ENCODE results near the gene TMC4. TPM values are rescaled to one million over a fixed set of nuclear protein-coding genes. Genes with fewer than 3 reads are reported as not detected.

Gene TMC4
- total RNA-seq, 1 experiment from 2014 or later = 13.4 TPM

DNA sequence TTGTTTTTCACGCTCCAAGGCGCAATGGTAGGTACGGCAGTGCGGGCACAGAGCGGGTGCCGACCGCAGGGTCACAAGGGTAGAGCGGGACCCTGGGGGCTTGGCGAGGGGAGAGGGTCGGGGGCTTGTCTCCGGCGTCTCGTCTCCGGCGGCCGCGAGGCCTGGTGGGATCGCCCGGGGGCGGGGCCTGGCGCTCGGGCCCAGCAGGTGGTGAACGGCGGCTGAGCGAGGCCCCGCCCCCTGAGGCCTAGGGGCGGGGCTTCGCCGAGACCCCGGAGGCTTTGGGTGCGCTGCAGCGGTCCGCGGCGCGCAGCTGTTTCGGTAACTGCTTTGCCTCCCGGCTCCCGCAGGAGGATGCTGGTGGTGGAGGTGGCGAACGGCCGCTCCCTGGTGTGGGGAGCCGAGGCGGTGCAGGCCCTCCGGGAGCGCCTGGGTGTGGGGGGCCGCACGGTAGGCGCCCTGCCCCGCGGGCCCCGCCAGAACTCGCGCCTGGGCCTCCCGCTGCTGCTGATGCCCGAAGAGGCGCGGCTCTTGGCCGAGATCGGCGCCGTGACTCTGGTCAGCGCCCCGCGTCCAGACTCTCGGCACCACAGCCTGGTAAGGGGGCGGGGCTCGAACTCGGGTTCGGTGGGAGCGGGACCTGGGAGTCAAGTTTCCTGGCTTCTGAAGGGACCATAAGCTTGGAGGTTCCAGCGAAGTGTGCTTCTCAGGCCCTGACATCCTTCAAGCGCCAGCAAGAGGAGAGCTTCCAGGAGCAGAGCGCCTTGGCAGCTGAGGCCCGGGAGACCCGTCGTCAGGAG, 18.3 kb upstream of the TMC4 start, which contains the start of gene TSEN34:
TSS of gene TSEN34 (plus strand) at position 298 of the 800 bp plus-strand sequence. CDS start at position 355, 57 bp downstream.
- Histone ChIP-seq H3K9ac (ENCODE audit: low read length) (peak within 1 kb of the TSS; percentile 91), H3K9me2 (replicated peaks; ENCODE audit: low read length) (no peaks in the 10 kb centered on the region), H3K27me3 (ENCODE audit: low read length) (no peaks in the 10 kb centered on the region), H3K27ac (ENCODE audit: low read length) (peak within 1 kb of the TSS; percentile 89), H3K9me3 (ENCODE audit: low read length) (no peaks in the 10 kb centered on the region), H3F3A (ENCODE audit: low read length, unreplicated experiment) (no peaks in the 10 kb centered on the region), H4K20me1 (ENCODE audit: low read length) (no peaks in the 10 kb centered on the region), H2AFZ (ENCODE audit: low read length) (peak within 1 kb of the TSS; percentile 87), H3K4me2 (ENCODE audit: low read length) (peak within 1 kb of the TSS; percentile 83), H3K36me3 (ENCODE audit: low read depth, low read length) (peaks cover 23% of the 10 kb centered on the region; the same call in 1 of the 2 replicates), H3K79me2 (ENCODE audit: low read length) (peaks cover 51% of the 10 kb centered on the region), H3K4me3 (ENCODE audit: low read length) (peak within 1 kb of the TSS; percentile 74), H3K4me1 (ENCODE audit: insufficient read depth, low read length) (peaks cover 19% of the 10 kb centered on the region)
- CTCF ChIA-PET = no interaction called here
- TSS peak; percentile 49 for BruUV-seq (replicated peaks)
- ATAC-seq = peak; percentile 27
- intact Hi-C loops (cut with micrococcal nuclease) = loop anchor here (2.0 kb wide), 1 partner anchor 32 kb away; the partner anchor contains the start of gene LENG1
- no peak for TF ChIP-seq EZH2phosphoT487 (IDR thresholded peaks at IDR 0.05; ENCODE audit: borderline replicate concordance, low read length)
- TF ChIP-seq, protein P1, sequence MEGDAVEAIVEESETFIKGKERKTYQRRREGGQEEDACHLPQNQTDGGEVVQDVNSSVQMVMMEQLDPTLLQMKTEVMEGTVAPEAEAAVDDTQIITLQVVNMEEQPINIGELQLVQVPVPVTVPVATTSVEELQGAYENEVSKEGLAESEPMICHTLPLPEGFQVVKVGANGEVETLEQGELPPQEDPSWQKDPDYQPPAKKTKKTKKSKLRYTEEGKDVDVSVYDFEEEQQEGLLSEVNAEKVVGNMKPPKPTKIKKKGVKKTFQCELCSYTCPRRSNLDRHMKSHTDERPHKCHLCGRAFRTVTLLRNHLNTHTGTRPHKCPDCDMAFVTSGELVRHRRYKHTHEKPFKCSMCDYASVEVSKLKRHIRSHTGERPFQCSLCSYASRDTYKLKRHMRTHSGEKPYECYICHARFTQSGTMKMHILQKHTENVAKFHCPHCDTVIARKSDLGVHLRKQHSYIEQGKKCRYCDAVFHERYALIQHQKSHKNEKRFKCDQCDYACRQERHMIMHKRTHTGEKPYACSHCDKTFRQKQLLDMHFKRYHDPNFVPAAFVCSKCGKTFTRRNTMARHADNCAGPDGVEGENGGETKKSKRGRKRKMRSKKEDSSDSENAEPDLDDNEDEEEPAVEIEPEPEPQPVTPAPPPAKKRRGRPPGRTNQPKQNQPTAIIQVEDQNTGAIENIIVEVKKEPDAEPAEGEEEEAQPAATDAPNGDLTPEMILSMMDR (conservative IDR thresholded peaks at IDR 0.05; ENCODE audit: low read depth, low read length) = no peak
- no peak for TF ChIP-seq EZH2 (IDR thresholded peaks at IDR 0.05; ENCODE audit: low read length, unreplicated experiment)
- POLR2A ChIA-PET (ENCODE audit: unreplicated experiment) = interaction anchor here (0.6 to 3.5 kb wide), 8 partner anchors 9 to 1185 kb away, joined by 3 to 25 read pairs (median 4); partner anchors contain the start of genes CNOT3 and RPS9
- DNase-seq = peak; percentile 92

DNA sequence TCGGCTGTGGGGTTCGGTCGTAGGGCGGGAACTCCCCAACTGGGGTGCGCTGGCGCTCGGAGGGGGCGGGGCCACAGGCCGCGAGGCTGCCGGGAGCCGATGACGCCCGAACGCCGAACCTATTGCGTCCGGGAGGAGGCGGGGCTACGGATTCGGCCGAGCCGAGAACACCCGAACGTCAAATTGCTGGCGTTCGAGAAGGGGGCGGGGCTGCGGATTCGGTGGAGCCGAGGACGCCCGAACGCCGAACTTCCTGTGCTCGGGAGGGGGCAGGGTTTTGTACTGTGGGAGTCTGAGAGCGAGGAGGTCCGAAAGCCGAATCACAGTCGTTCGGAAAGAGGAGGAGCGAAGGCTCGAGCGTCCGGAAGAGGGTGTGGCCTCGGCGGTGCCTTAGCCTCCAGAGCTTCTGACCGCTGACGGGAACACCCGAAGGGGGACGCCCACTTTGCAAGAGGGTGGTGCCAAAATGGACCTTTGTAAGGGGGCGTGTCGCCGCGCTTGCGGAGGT, 17.6 kb upstream of the TMC4 start:
- Histone ChIP-seq H3K9me2 (replicated peaks; ENCODE audit: low read length) (no peaks in the 10 kb centered on the region), H3K4me3 (ENCODE audit: low read length) (peak overlapping the region; percentile 74), H3K36me3 (ENCODE audit: low read depth, low read length) (peaks cover 23% of the 10 kb centered on the region; the same call in 1 of the 2 replicates), H3K4me2 (ENCODE audit: low read length) (peak overlapping the region; percentile 83), H3K9me3 (ENCODE audit: low read length) (no peaks in the 10 kb centered on the region), H3K27ac (ENCODE audit: low read length) (peak overlapping the region; percentile 89), H2AFZ (ENCODE audit: low read length) (peak overlapping the region; percentile 87), H3K9ac (ENCODE audit: low read length) (peak overlapping the region; percentile 91), H3K4me1 (ENCODE audit: insufficient read depth, low read length) (peaks cover 19% of the 10 kb centered on the region), H4K20me1 (ENCODE audit: low read length) (no peaks in the 10 kb centered on the region), H3F3A (ENCODE audit: low read length, unreplicated experiment) (no peaks in the 10 kb centered on the region), H3K27me3 (ENCODE audit: low read length) (no peaks in the 10 kb centered on the region), H3K79me2 (ENCODE audit: low read length) (peaks cover 51% of the 10 kb centered on the region)
- no TSS peak for BruUV-seq (replicated peaks)
- TF ChIP-seq, protein P1 (conservative IDR thresholded peaks at IDR 0.05; ENCODE audit: low read depth, low read length) = no peak
- TF ChIP-seq EZH2 (IDR thresholded peaks at IDR 0.05; ENCODE audit: low read length, unreplicated experiment) (no peak), EZH2phosphoT487 (IDR thresholded peaks at IDR 0.05; ENCODE audit: borderline replicate concordance, low read length) (no peak)
- intact Hi-C loops (cut with micrococcal nuclease) = loop anchor here (1.0 to 2.0 kb wide), 3 partner anchors 10 to 41 kb away; partner anchors contain the start of genes LENG1 and RPS9
- CTCF ChIA-PET = interaction anchor here (0.6 kb wide), 1 partner anchor 21 kb away, joined by 3 read pairs; no protein-coding TSS in a partner anchor
- POLR2A ChIA-PET (ENCODE audit: unreplicated experiment) = interaction anchor here (0.5 to 3.5 kb wide), 8 partner anchors 10 to 209 kb away, joined by 3 to 22 read pairs (median 4); partner anchors contain the start of genes CNOT3, LENG1 and RPS9
- DNase-seq (peak; percentile 99), ATAC-seq (peak; percentile 56)

Measured in PC-3 (cell line).